ENCODE results near the gene PSG3. TPM values are rescaled to one million over a fixed set of nuclear protein-coding genes. Genes with fewer than 3 reads are reported as not detected.

PSG3 gene
- total RNA-seq, 1 experiment from 2014 or later = not detected

- H3K27me3 Mint-ChIP-seq (ENCODE audit: low read depth) = peaks cover 9% of the 10 kb centered on the region
- Histone ChIP-seq H3K27me3 (ENCODE audit: insufficient read depth, low read length) (no peaks in the 10 kb centered on the region), H4K20me1 (ENCODE audit: control insufficient read depth, insufficient read depth, insufficient read length) (no peaks in the 10 kb centered on the region), H3K23ac (ENCODE audit: insufficient read length, low read depth, low read length) (no peak overlapping the region), H4K8ac (replicated peaks; ENCODE audit: insufficient read length, low read depth, low read length) (no peak overlapping the region), H2BK20ac (ENCODE audit: low read depth, low read length, poor library complexity, severe bottlenecking) (no peak overlapping the region), H4K91ac (ENCODE audit: insufficient read length, low read depth, low read length) (no peak overlapping the region), H2BK15ac (ENCODE audit: low read depth, low read length) (no peak overlapping the region), H2AFZ (ENCODE audit: low read length) (no peak overlapping the region), H3K79me1 (ENCODE audit: insufficient read depth, low read depth, low read length, poor library complexity, severe bottlenecking) (no peaks in the 10 kb centered on the region), H3K56ac (ENCODE audit: insufficient read length, low read depth, low read length) (no peak overlapping the region), H3K4me2 (ENCODE audit: insufficient read depth, insufficient read length, low read length) (no peak overlapping the region), H3T11ph (ENCODE audit: low read length) (no peak overlapping the region), H3K4ac (ENCODE audit: low read depth, low read length) (no peak overlapping the region), H3K18ac (ENCODE audit: insufficient read length, low read depth, low read length) (no peak overlapping the region), H2BK12ac (ENCODE audit: insufficient read length, low read depth, low read length) (no peak overlapping the region), H2AK5ac (ENCODE audit: insufficient read length, low read length) (no peak overlapping the region), H3K9me3 (ENCODE audit: control insufficient read depth, low read depth, low read length) (peaks cover 12% of the 10 kb centered on the region), H3K23me2 (ENCODE audit: insufficient read length, low read depth, low read length, poor library complexity, severe bottlenecking) (no peaks in the 10 kb centered on the region), H2BK5ac (ENCODE audit: insufficient read length, low read length) (no peak overlapping the region), H3K27ac (ENCODE audit: insufficient read length, low read depth, low read length) (no peak overlapping the region), H3K9ac (ENCODE audit: extremely low read depth, insufficient read length, low read length) (no peak overlapping the region), H3K14ac (ENCODE audit: insufficient read depth, low read length) (no peak overlapping the region), H2BK120ac (ENCODE audit: low read depth, low read length, poor library complexity, severe bottlenecking) (no peak overlapping the region), H3K4me1 (ENCODE audit: insufficient read depth, low read length) (no peaks in the 10 kb centered on the region), H4K5ac (ENCODE audit: insufficient read length, low read depth, low read length) (no peak overlapping the region), H3K79me2 (ENCODE audit: insufficient read depth, low read length) (no peaks in the 10 kb centered on the region)
- TF ChIP-seq CTCF (conservative IDR thresholded peaks at IDR 0.05) = no peak
- no CpG with 5 or more reads among the region's 3 CpGs for WGBS (ENCODE audit: extremely low coverage, insufficient read length, low lambda C conversion rate)
- H3K4me1 Mint-ChIP-seq = no peaks in the 10 kb centered on the region
- DNase-seq = no peak
- H3K9me3 Mint-ChIP-seq = peaks cover 86% of the 10 kb centered on the region in 2 experiments
- peaks cover 10 to 25% (median 17%) of the 10 kb centered on the region in 3 experiments for H3K36me3 Mint-ChIP-seq (ENCODE audit: insufficient read depth in 1 of 3, low read depth in 3 of 3)
- H3K27ac Mint-ChIP-seq = no peak overlapping the region
- H3K4me3 Mint-ChIP-seq = no peak overlapping the region
Measured at GRCh38 chr19:42764836-42765235, 24.6 kb upstream of the PSG3 start.

All from H9 (cell line).